Osteoblast (primary cell): Measurements from ENCODE around the gene DNAJC1. TPM values are rescaled to one million over a fixed set of nuclear protein-coding genes. Genes with fewer than 3 reads are reported as not detected.
A peak's percentile ranks its signal among the peaks of the same experiment; 100 is the strongest.

ENCODE experiments used
- DNase-seq: peaks from one replicate; pipeline ENCODE4 v3.0.0; 2011; ENCODE audit warnings: low spot score, mixed read lengths; ENCODE audit not compliant: insufficient read length; ENCODE audit errors: missing footprints
- H2AFZ ChIP-seq: 2 replicates; pipeline ENCODE4 v1.6.0; 2011; ENCODE audit warnings: mild to moderate bottlenecking, low read length
- H3K27ac ChIP-seq: 2 replicates; pipeline ENCODE4 v1.5.1; 2011; ENCODE audit warnings: mild to moderate bottlenecking, low read depth, low read length, moderate library complexity
- H3K27me3 ChIP-seq: 2 replicates; pipeline ENCODE4 v1.6.0; 2012; ENCODE audit warnings: mild to moderate bottlenecking, control low read depth, inconsistent platforms, low read length, moderate library complexity; ENCODE audit not compliant: insufficient read depth
- H3K36me3 ChIP-seq: 2 replicates; pipeline ENCODE4 v1.5.1; 2011; ENCODE audit warnings: mild to moderate bottlenecking, low read length, control low read depth, moderate library complexity; ENCODE audit not compliant: insufficient read depth
- H3K4me1 ChIP-seq: 2 replicates; pipeline ENCODE4 v1.5.1; 2011; ENCODE audit warnings: mild to moderate bottlenecking, low read length, control low read depth, moderate library complexity; ENCODE audit not compliant: insufficient read depth
- H3K4me2 ChIP-seq: 2 replicates; pipeline ENCODE4 v1.6.0; 2011; ENCODE audit warnings: mild to moderate bottlenecking, low read length; ENCODE audit not compliant: insufficient read depth
- H3K4me3 ChIP-seq: fragments of 200-600 bp; sonication (generic); 3 replicates; pipeline ENCODE4 v1.5.1; 2012; ENCODE audit warnings: mild to moderate bottlenecking, low read length, inconsistent platforms; ENCODE audit not compliant: insufficient read depth
- H3K79me2 ChIP-seq: 2 replicates; pipeline ENCODE4 v1.6.0; 2012; ENCODE audit warnings: mild to moderate bottlenecking, low read length, control low read depth, inconsistent platforms; ENCODE audit not compliant: insufficient read depth
- H3K9me3 ChIP-seq: 2 replicates; pipeline ENCODE4 v1.5.1; 2011; ENCODE audit warnings: low read depth, low read length, control low read depth
- H4K20me1 ChIP-seq: 2 replicates; pipeline ENCODE4 v1.6.0; 2012; ENCODE audit warnings: mild to moderate bottlenecking, low read length, control low read depth; ENCODE audit not compliant: insufficient read depth
- total RNA-seq: library from RNA; depleted of rRNA; stranded (reverse); fragments of >200 nt; gene quantifications from 2 replicates; pipeline ENCODE4 v1.2.3, GENCODE V29; 2012
- TF ChIP-seq, protein P1 (sequence below): IDR thresholded peaks from 2 replicates; pipeline ENCODE4 v1.5.1; 2011; ENCODE audit warnings: mild to moderate bottlenecking, low read depth, low read length, moderate library complexity; ENCODE audit errors: extremely low read depth

Gene DNAJC1
- total RNA-seq, 1 donor = 83.2 TPM

DNA sequence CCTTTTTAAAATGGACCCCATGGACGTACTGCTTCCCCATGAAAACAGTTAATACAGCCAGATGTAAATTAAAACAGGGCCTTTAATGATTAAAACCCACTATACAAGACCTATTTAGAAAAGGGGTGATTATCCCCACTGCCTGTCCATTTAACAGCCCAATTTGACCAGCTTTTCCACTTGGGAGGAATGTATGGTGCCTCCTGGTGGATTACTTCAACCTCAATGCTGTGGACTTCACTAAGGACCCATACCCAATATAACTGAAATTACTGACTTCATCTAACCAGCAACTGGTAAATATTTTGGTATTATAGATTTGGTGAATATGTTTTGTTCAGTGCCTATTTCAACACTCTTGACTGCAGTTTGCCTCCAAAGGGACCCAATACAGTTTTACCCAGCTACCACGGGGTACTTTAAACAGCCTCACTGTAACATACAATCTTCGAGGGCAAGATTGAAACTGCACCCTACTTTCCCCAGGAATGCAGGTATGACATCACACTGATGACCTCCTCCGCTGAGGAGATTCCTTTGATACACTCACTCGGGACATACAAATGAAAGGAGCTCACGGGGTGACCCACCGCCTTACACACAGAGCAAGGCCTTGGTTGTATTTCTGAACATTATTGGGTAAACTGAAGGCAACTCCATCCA is 192.8 kb downstream of the DNAJC1 start:
- no peak for DNase-seq
- TF ChIP-seq, protein P1, sequence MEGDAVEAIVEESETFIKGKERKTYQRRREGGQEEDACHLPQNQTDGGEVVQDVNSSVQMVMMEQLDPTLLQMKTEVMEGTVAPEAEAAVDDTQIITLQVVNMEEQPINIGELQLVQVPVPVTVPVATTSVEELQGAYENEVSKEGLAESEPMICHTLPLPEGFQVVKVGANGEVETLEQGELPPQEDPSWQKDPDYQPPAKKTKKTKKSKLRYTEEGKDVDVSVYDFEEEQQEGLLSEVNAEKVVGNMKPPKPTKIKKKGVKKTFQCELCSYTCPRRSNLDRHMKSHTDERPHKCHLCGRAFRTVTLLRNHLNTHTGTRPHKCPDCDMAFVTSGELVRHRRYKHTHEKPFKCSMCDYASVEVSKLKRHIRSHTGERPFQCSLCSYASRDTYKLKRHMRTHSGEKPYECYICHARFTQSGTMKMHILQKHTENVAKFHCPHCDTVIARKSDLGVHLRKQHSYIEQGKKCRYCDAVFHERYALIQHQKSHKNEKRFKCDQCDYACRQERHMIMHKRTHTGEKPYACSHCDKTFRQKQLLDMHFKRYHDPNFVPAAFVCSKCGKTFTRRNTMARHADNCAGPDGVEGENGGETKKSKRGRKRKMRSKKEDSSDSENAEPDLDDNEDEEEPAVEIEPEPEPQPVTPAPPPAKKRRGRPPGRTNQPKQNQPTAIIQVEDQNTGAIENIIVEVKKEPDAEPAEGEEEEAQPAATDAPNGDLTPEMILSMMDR = no peak
- H3K4me2 ChIP-seq = no peak overlapping the region

DNA sequence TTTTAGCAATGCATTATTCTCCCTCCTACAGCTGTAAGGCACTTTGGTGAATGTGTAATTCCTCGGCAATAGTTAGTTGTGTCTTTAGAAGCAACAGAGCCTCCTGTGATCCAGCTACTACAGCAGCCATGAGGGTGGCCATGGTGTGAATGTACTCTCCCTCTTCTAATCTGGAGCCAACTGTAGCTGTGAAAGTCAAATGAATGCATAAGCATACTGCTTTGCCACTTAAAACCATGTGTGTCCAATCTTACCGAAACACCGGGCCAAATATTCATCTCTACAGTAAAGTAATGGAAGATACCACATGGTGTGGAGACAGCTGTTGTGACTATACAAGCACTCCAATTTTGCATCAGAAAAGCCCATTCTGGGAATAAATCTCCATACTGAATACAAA is 195.0 kb downstream of the DNAJC1 start:
- Histone ChIP-seq H3K4me3 (no peak overlapping the region), H3K79me2 (no peaks in the 10 kb centered on the region), H3K4me1 (peaks cover 3% of the 10 kb centered on the region), H3K4me2 (no peak overlapping the region), H3K27ac (no peak overlapping the region), H3K27me3 (no peaks in the 10 kb centered on the region), H3K36me3 (no peaks in the 10 kb centered on the region), H3K9me3 (peaks cover under 1% of the 10 kb centered on the region), H4K20me1 (no peaks in the 10 kb centered on the region), H2AFZ (no peak overlapping the region)
- TF ChIP-seq, protein P1 = no peak
- DNase-seq = no peak

More for the DNA sequence above, 192.8 kb downstream of the DNAJC1 start:
- no peaks in the 10 kb centered on the region for H3K79me2 ChIP-seq
- no peaks in the 10 kb centered on the region for H3K27me3 ChIP-seq
- peaks cover 3% of the 10 kb centered on the region for H3K4me1 ChIP-seq
- no peaks in the 10 kb centered on the region for H4K20me1 ChIP-seq
- no peak overlapping the region for H3K27ac ChIP-seq
- no peak overlapping the region for H3K4me3 ChIP-seq
- no peaks in the 10 kb centered on the region for H3K36me3 ChIP-seq
- H3K9me3 ChIP-seq = peaks cover 2% of the 10 kb centered on the region
- H2AFZ ChIP-seq = no peak overlapping the region

DNA sequence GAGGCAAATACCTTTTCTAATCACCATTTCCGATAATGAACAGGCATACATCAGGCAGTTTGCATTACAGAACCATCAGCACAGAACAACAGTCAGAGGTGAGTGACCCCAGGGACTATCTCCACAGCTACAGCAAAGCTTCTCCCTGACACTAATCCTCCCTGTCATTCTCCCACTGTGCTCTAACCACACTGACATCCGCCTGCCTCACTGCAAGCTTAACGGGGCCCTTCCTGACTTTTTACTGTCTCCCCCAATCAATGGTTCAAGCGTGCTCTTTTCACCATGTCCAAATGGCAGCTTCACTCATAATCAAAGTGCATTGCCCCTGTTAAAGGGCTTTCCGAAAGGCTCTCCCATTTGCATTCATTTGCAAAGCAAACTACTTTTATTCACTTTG is 196.3 kb downstream of the DNAJC1 start:
- Histone ChIP-seq H3K4me3 (no peak overlapping the region), H2AFZ (peak overlapping the region; percentile 22), H3K27ac (no peak overlapping the region), H3K9me3 (no peaks in the 10 kb centered on the region), H3K27me3 (no peaks in the 10 kb centered on the region), H3K4me1 (peaks cover 3% of the 10 kb centered on the region), H3K79me2 (no peaks in the 10 kb centered on the region), H4K20me1 (no peaks in the 10 kb centered on the region), H3K4me2 (no peak overlapping the region), H3K36me3 (no peaks in the 10 kb centered on the region)
- TF ChIP-seq, protein P1 = no peak
- no peak for DNase-seq

DNA sequence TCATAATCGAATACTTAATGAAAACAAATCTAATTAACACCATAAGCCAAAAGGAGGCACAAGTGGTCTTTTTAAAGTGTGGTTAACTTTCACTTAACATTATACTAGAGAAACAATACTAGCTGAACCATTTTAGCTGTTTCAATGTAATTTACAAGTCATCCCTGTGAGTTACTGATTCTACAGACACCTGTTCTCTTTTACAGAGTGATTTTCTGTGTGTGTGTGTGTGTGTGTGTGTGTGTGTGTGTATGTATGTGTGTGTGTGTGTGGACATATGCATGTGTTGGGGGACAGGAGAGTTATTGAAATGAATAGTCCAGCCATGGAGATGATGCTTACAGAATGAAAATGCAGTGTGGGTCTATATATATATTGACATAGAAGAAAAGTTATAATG is 200.2 kb downstream of the DNAJC1 start:
- H2AFZ ChIP-seq = no peak overlapping the region
- peaks cover 3% of the 10 kb centered on the region for H3K4me1 ChIP-seq
- no peaks in the 10 kb centered on the region for H3K27me3 ChIP-seq
- no peaks in the 10 kb centered on the region for H3K79me2 ChIP-seq
- H3K27ac ChIP-seq = no peak overlapping the region
- no peak overlapping the region for H3K4me3 ChIP-seq
- DNase-seq = no peak
- no peaks in the 10 kb centered on the region for H4K20me1 ChIP-seq
- no peaks in the 10 kb centered on the region for H3K9me3 ChIP-seq
- TF ChIP-seq, protein P1 = no peak
- no peaks in the 10 kb centered on the region for H3K36me3 ChIP-seq
- no peak overlapping the region for H3K4me2 ChIP-seq
